ENCODE data around the gene TMC3.

GRCh38 chr15:81413851-81414250 lies 39.8 kb upstream of the TMC3 start:
- no peak for TF ChIP-seq CTCF (IDR thresholded peaks at IDR 0.05)
- no peak for TF ChIP-seq POLR2AphosphoS5 (IDR thresholded peaks at IDR 0.05)
- TF ChIP-seq POLR2A (IDR thresholded peaks at IDR 0.05), result no peak
- no peak for TF ChIP-seq EP300 (IDR thresholded peaks at IDR 0.05)

Data from stomach (tissue), 4 donors.